IPS-11a (cell line): ENCODE measurements around the gene ZMYND8.
"Not testable (repeated sequence)": the region's sequence is repeated elsewhere in the genome, so short reads cannot be mapped to it uniquely, and the experiment has no call there.

Source experiments
- H3K4me3 ChIP-seq: one replicate; pipeline ENCODE4 v1.5.1; 2013; ENCODE audit warnings: low read depth, low read length, control low read depth

Gene ZMYND8

GRCh38 chr20:47289096-47289495, 67.4 kb downstream of the ZMYND8 start:
- H3K4me3 ChIP-seq: no peak overlapping the region

- not testable (repeated sequence) for H3K4me3 ChIP-seq
Measured at GRCh38 chr20:47288530-47288929, 68.0 kb downstream of the ZMYND8 start.

GRCh38 chr20:47287609-47288144, 68.8 kb downstream of the ZMYND8 start:
- no peak overlapping the region for H3K4me3 ChIP-seq

- no peak overlapping the region for H3K4me3 ChIP-seq
Measured at GRCh38 chr20:47286681-47287080, 69.8 kb downstream of the ZMYND8 start.

- H3K4me3 ChIP-seq: no peak overlapping the region
Measured at GRCh38 chr20:47285189-47285588, 71.3 kb downstream of the ZMYND8 start.

- no peak overlapping the region for H3K4me3 ChIP-seq
Measured at GRCh38 chr20:47284373-47284772, 72.1 kb downstream of the ZMYND8 start.

- no peak overlapping the region for H3K4me3 ChIP-seq
Measured at GRCh38 chr20:47283411-47283810, 73.1 kb downstream of the ZMYND8 start.

- H3K4me3 ChIP-seq: no peak overlapping the region
Measured at GRCh38 chr20:47282864-47283263, 73.6 kb downstream of the ZMYND8 start.

GRCh38 chr20:47281376-47281775, 75.1 kb downstream of the ZMYND8 start:
- H3K4me3 ChIP-seq: no peak overlapping the region

- H3K4me3 ChIP-seq: no peak overlapping the region
Measured at GRCh38 chr20:47280668-47281067, 75.8 kb downstream of the ZMYND8 start.

- H3K4me3 ChIP-seq: no peak overlapping the region
Measured at GRCh38 chr20:47280228-47280627, 76.3 kb downstream of the ZMYND8 start.

- no peak overlapping the region for H3K4me3 ChIP-seq
Measured at GRCh38 chr20:47278907-47279348, 77.6 kb downstream of the ZMYND8 start.

GRCh38 chr20:47277535-47277872, 79.0 kb downstream of the ZMYND8 start:
- not testable (repeated sequence) for H3K4me3 ChIP-seq

GRCh38 chr20:47276851-47277534, 79.5 kb downstream of the ZMYND8 start:
- no peak overlapping the region for H3K4me3 ChIP-seq

- H3K4me3 ChIP-seq: no peak overlapping the region
Measured at GRCh38 chr20:47276251-47276650, 80.2 kb downstream of the ZMYND8 start.

- H3K4me3 ChIP-seq: no peak overlapping the region
Measured at GRCh38 chr20:47275548-47275947, 81.0 kb downstream of the ZMYND8 start.

GRCh38 chr20:47274401-47275108, 81.9 kb downstream of the ZMYND8 start:
- H3K4me3 ChIP-seq: no peak overlapping the region

GRCh38 chr20:47273591-47274235, 82.8 kb downstream of the ZMYND8 start:
- no peak overlapping the region for H3K4me3 ChIP-seq

- no peak overlapping the region for H3K4me3 ChIP-seq
Measured at GRCh38 chr20:47272893-47273590, 83.5 kb downstream of the ZMYND8 start.

GRCh38 chr20:47271046-47271615, 85.4 kb downstream of the ZMYND8 start:
- no peak overlapping the region for H3K4me3 ChIP-seq
